GM06990 (cell line): ENCODE measurements around the gene SLF1.

ENCODE experiments used
- DNase-seq: peaks from one replicate; pipeline ENCODE4 v3.0.0-alpha.2; 2011; ENCODE audit not compliant: insufficient read length; ENCODE audit errors: extremely low read depth
- H3K27me3 ChIP-seq: replicated peaks from 2 replicates; pipeline ENCODE4 v1.6.0; 2011; ENCODE audit warnings: low read length; ENCODE audit not compliant: control insufficient read depth, insufficient read depth
- H3K36me3 ChIP-seq: 2 replicates; pipeline ENCODE4 v1.5.1; 2011; ENCODE audit warnings: low read length; ENCODE audit not compliant: control insufficient read depth, insufficient read depth
- H3K4me3 ChIP-seq: replicated peaks from 2 replicates; pipeline ENCODE4 v1.5.1; 2011; ENCODE audit warnings: low read depth, mild to moderate bottlenecking, control low read depth, low read length
- CTCF ChIP-seq: IDR thresholded peaks from 2 replicates; pipeline ENCODE4 v1.5.1; 2011; ENCODE audit warnings: low read length, control low read depth, mild to moderate bottlenecking, inconsistent platforms; ENCODE audit not compliant: insufficient read depth, poor library complexity, severe bottlenecking

Gene SLF1

DNA sequence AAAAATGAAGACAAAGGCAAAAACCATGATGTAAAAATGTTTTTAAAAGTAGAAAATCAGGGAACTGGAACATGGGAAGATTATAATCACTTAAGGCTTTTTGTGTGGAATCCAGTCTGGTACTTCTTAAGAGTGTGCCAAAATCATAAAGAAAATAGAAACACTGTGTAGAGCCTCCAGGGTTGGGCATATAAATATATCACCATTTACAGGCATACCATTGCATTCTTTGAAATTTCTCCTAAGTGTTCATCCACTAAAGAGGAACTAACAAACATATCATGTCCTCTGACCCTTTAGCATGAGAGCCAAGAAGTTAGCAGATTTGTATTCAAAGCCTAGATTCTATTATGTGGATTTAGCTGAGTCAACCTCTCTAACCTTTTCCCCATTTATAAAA, 93.3 kb downstream of the SLF1 start:
- H3K4me3 ChIP-seq, result no peak overlapping the region
- DNase-seq, result no peak
- no peak for TF ChIP-seq CTCF
- no peaks in the 10 kb centered on the region for H3K27me3 ChIP-seq
- H3K36me3 ChIP-seq, result no peaks in the 10 kb centered on the region; the same call in 1 of the 2 replicates

- H3K36me3 ChIP-seq, result no peaks in the 10 kb centered on the region; the same call in 1 of the 2 replicates
Observed at GRCh38 chr5:94715768-94716167, 97.3 kb downstream of the SLF1 start.

DNA sequence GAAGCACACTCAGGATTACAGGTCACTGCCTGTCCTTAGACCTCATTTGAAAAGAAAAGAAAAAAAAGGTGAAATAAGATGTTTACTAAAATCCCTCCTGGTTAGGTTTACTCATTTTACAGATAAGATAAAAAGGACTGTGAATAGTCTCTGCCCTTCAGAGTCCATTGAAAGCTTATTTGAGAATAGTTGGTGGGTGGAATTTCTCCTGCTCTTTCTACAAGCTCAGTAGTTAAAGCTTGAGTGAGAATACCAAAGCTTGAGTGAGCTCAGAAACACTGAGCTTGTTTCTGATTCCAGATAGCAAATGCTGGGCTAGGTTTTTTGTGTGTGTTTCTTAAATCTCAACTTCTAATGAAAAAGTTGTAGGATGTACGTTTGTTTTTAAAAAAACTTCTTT, 106.7 kb downstream of the SLF1 start:
- Histone ChIP-seq H3K4me3 (no peak overlapping the region), H3K36me3 (no peaks in the 10 kb centered on the region), H3K27me3 (no peaks in the 10 kb centered on the region)
- TF ChIP-seq CTCF, result no peak
- no peak for DNase-seq

More at GRCh38 chr5:94715768-94716167, 97.3 kb downstream of the SLF1 start:
- no peak for DNase-seq
- H3K4me3 ChIP-seq, result no peak overlapping the region
- no peaks in the 10 kb centered on the region for H3K27me3 ChIP-seq
- TF ChIP-seq CTCF, result no peak

DNA sequence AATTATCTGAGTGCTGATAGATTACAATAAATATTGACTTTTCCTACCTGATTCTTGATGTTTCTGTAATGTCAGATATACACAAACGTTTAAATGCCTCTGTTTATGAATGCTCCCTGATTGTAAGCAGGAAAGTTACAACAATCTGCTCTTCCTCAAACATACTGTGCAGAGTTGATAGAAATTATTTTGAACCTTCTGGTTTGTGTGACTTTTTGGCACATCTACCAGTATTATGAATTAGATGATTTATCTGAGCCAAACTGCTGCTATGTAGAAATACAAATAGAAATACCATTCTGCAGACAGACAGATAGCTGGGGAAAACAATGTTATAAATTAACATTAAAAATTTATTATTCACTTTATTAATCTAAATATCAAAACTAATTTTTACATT, 113.0 kb downstream of the SLF1 start:
- no peaks in the 10 kb centered on the region for H3K36me3 ChIP-seq
- H3K27me3 ChIP-seq, result no peaks in the 10 kb centered on the region
- H3K4me3 ChIP-seq, result no peak overlapping the region
- DNase-seq, result no peak
- no peak for TF ChIP-seq CTCF

GRCh38 chr5:94736498-94736897, 118.0 kb downstream of the SLF1 start:
- TF ChIP-seq CTCF, result no peak
- Histone ChIP-seq H3K36me3 (no peaks in the 10 kb centered on the region), H3K4me3 (no peak overlapping the region), H3K27me3 (no peaks in the 10 kb centered on the region)
- no peak for DNase-seq

DNA sequence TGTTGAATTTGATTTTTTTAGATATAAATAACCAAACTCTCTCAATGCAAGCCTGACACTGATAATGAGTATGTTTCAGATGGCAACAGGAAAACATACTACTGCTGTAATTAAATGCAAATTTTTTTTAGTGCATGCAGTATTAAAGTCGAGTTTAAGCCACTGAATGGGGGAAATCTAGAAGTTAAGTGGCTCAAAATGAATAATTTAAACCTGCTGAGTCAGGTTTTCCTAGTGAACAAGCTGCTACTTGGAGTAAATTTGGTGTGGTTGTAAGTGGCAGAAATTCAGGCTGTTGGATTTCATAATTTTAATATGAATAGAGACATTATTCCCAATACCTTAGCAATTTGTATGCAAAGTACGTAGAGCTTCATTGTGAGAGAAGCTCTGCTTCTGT, 121.8 kb downstream of the SLF1 start:
- Histone ChIP-seq H3K27me3 (no peaks in the 10 kb centered on the region), H3K4me3 (no peak overlapping the region), H3K36me3 (no peaks in the 10 kb centered on the region)
- no peak for DNase-seq
- no peak for TF ChIP-seq CTCF
